Activated T-helper 17 cell treated with anti-CD3 and anti-CD28 coated beads, Interleukin-2, amount 50 U/mL, for 72 hours (primary cell): ENCODE results near the gene SRSF10. TPM values are rescaled to one million over a fixed set of nuclear protein-coding genes. Genes with fewer than 3 reads are reported as not detected.
"Not testable (repeated sequence)": the region's sequence is repeated elsewhere in the genome, so short reads cannot be mapped to it uniquely, and the experiment has no call there.

ENCODE experiments used
- ATAC-seq: fragments of 150-1000 bp; cut with Tn5 transposase; replicated peaks from 2 replicates; pipeline ENCODE4 v1.10.0; 2021; ENCODE audit warnings: mild to moderate bottlenecking, moderate library complexity
- H3K27ac Mint-ChIP-seq: one replicate; pipeline ENCODE4 v1.8.0; 2022; ENCODE audit warnings: mixed read lengths
- H3K27me3 Mint-ChIP-seq: one replicate; pipeline ENCODE4 v1.8.0; 2022; ENCODE audit warnings: mixed read lengths
- H3K36me3 Mint-ChIP-seq: one replicate; pipeline ENCODE4 v1.8.0; 2022; ENCODE audit warnings: low read depth, mild to moderate bottlenecking, mixed read lengths
- H3K4me1 Mint-ChIP-seq: one replicate; pipeline ENCODE4 v1.8.0; 2022; ENCODE audit warnings: mixed read lengths
- H3K4me3 Mint-ChIP-seq: one replicate; pipeline ENCODE4 v1.8.0; 2022; ENCODE audit warnings: mild to moderate bottlenecking, mixed read lengths
- H3K9me3 Mint-ChIP-seq: one replicate; pipeline ENCODE4 v1.8.0; 2022; ENCODE audit warnings: mixed read lengths
- total RNA-seq, 2 donors: library from RNA; stranded (reverse); gene quantifications; one replicate each; pipeline ENCODE4 v1.2.3, GENCODE V29; 2022

SRSF10 gene
- 100 to 1,000 TPM; 168 to 199 TPM for total RNA-seq

DNA sequence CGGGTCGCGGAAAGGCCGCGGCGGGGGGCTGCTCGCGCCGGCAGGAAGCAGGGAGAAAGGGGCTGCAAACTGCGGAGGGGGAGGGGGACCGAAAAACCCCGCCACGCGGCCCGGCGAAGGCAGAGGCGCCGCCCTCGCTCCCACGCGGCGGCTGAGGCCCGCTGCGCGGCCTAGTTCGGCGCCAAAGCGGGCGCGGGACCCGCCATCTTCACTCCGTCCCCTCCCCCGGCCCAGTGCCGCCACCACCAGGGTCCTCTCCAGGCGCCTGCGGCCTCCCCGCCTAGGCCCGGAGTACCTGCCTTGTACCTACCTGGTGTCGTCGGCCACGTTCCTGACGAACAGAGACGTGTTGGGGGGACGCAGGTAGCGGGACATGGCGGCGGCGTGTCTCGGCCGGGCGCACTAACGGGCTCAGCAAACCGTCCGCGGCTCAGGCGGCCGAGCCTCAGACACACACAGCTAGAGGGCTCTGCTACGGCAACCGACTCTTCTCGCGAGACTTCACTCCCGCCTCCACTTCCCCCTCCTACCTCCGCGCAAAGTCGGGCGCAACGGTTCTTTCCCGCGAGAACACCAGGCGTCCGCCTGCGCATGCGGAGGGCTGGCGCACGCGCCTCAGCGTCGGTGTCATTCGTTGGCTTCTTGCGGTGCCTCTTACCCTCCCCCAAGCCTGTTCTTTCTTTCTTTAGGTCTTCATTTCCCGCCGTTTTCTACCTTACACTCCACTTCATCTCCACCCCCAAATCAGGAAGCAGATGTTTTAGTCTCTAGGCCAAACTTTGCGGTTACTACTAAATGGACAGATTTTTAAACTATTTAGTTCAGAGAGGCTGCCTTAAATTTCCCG is at the start of gene SRSF10:
Gene SRSF10, minus strand, starts transcription at position 447 of the 847 bp plus-strand sequence. Its CDS starts 72 bp downstream, at position 375.
- Mint-ChIP-seq H3K4me1 (peaks cover 34% of the 10 kb centered on the region), H3K27ac (peak within 1 kb of the TSS; percentile 94), H3K4me3 (peak within 1 kb of the TSS; percentile 96), H3K36me3 (peaks cover 56% of the 10 kb centered on the region), H3K27me3 (no peaks in the 10 kb centered on the region), H3K9me3 (no peaks in the 10 kb centered on the region)
- ATAC-seq, result peak; percentile 96

DNA sequence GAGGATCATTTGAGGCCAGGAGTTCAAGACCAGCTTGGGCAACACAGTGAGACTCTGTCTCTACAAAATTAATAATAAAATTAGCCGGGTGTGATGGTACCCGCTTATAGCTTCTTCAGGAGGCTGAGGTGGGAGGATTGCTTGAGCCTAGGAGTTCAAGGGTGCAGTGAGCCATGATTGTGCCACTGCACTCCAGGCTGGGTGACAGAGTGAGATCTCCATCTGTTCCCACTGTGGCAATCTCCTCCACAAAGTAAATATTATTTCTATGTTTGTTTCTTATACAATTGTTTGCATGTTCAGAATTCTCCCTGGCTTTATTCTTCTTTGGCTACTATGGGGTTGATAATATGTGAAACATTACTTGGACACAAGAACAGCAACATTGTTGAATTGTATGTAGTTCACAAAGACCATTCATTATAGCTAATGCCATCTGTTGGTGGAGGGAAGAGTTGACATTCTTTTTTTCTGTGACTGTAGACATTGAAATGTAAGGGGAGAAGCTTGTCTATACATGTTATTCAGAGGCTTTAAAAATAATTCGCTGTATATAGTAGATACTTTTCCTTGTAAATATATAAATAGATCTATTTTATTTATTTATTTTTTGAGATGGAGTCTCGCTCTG is 47.8 kb upstream of the SRSF10 start:
- no peaks in the 10 kb centered on the region for H3K9me3 Mint-ChIP-seq
- H3K4me3 Mint-ChIP-seq, result no peak overlapping the region
- H3K36me3 Mint-ChIP-seq, result no peaks in the 10 kb centered on the region
- ATAC-seq, result no peak
- H3K4me1 Mint-ChIP-seq, result no peaks in the 10 kb centered on the region
- no peak overlapping the region for H3K27ac Mint-ChIP-seq
- peaks cover under 1% of the 10 kb centered on the region for H3K27me3 Mint-ChIP-seq

DNA sequence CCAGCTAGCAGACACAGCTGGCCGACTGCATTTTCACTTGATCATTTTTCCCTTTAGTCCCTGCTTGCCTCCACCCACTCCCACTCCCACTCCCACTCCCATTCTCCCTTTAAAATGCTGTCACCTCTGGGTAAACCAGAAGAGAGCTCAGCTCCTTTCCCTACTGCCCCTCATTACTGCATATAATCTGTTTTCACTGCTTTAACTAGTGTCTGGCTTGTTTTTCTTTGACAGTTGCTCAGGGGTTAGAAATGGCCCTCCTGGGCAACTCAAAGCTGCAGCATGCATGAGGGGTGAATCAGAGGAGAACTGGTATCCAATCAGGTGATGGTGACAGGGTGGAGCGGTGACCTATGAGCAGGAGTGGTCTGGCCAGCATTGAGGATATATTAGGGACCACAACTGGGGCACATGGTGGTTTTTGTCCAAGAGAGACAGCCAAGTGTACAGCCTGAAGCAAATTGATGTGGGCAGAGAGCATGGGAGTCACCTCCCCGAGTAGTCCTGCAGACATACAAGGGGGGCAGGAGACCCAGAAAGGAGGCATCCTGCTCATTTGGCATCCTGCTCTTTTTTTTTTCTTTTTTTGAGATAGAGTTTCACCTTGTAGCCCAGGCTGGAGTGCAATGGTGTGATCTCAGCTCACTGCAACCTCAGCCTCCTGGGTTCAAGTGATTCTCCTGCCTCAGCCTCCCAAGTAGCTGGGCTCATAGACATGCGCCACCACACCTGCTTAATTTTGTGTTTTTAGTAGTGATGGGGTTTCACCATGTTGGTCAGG is 42.6 kb upstream of the SRSF10 start:
- no peak overlapping the region for H3K27ac Mint-ChIP-seq
- no peaks in the 10 kb centered on the region for H3K9me3 Mint-ChIP-seq
- H3K4me3 Mint-ChIP-seq, result no peak overlapping the region
- H3K36me3 Mint-ChIP-seq, result no peaks in the 10 kb centered on the region
- no peak for ATAC-seq
- no peaks in the 10 kb centered on the region for H3K27me3 Mint-ChIP-seq
- H3K4me1 Mint-ChIP-seq, result no peaks in the 10 kb centered on the region

DNA sequence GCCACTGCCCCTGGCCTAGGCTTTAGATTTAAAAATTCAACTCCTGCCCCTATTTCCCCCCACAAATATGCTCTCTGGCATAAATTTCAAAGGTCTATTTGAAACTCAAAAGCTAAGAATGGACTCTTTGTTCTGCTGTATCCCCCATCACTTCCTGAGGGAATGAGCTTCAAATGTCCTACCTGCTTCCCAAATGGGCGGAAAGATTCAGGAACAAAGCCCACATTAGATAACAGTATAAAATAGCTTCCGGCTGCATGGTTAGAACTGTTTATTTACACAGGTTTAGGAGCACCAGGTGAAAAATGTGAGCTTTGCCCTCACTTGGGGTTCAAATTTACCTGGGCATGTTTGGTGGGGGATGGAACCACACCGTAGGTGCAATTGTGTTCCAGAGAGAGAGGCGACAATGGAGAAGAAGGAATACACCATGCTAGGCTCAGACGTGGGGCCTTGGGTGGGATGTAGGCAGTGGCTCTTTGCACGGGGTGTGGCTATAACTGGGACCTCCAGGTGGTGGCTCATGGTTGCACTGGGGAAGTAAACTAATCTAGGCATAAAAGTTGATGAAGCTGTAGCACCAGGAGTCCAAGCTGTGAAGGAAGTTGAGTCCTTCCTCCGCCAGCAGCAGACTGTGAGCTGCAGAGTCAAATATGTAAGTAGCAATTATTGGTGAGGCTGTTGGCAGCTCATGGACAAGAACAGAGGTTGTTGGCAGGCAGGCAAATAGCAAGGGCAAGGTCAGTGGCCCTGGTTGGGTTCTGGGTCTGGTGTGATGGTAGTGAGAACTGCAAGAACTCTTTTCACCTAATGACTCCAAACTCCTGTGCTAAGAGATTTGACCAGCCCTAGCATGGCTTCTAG is 41.5 kb upstream of the SRSF10 start:
- Mint-ChIP-seq H3K9me3 (no peaks in the 10 kb centered on the region), H3K27me3 (no peaks in the 10 kb centered on the region), H3K36me3 (no peaks in the 10 kb centered on the region), H3K4me3 (no peak overlapping the region), H3K27ac (no peak overlapping the region), H3K4me1 (no peaks in the 10 kb centered on the region)
- no peak for ATAC-seq

DNA sequence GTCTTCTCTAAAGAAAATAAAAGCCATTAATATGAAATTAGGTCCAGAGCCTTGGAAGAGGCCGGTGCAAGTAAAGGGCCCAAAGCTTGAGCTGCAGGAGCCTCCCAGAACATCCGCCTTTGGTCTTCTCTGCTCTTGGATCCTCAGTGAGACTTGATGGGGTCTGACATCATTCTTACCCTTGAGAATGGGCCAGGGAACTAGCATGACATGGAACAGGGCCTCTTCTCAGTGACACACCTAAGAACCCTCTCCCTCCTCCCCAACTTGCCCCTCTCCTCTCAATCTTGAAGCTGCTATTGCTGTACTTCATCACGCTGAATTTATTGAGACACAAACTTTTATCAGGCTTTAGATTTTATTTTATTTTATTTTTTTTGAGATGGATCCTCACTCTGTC is 40.3 kb upstream of the SRSF10 start:
- ATAC-seq, result no peak
- H3K4me1 Mint-ChIP-seq, result no peaks in the 10 kb centered on the region
- no peak overlapping the region for H3K4me3 Mint-ChIP-seq
- no peaks in the 10 kb centered on the region for H3K36me3 Mint-ChIP-seq
- no peak overlapping the region for H3K27ac Mint-ChIP-seq
- H3K27me3 Mint-ChIP-seq, result no peaks in the 10 kb centered on the region
- H3K9me3 Mint-ChIP-seq, result no peaks in the 10 kb centered on the region

DNA sequence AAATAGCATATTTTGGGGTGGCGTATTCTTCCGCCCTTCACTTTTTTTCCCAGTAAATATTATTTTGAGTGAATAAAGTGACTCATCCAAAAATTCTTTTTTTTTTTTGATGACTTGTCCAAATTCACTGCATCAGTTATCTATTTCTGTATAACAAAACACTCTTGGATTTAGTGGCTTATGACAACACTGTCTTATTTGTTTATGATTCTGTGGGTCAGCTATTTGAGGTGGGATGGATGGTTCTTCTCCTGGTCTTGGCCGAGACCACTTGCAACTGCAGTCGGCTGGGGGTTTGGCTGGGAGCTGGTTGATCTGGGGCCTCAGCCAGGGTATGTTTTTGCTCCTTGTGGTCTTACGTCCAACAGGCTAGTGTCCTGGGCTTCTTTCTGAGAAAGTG is 39.9 kb upstream of the SRSF10 start:
- Mint-ChIP-seq H3K4me3 (no peak overlapping the region), H3K36me3 (no peaks in the 10 kb centered on the region), H3K9me3 (no peaks in the 10 kb centered on the region), H3K4me1 (no peaks in the 10 kb centered on the region), H3K27me3 (no peaks in the 10 kb centered on the region), H3K27ac (no peak overlapping the region)
- no peak for ATAC-seq

DNA sequence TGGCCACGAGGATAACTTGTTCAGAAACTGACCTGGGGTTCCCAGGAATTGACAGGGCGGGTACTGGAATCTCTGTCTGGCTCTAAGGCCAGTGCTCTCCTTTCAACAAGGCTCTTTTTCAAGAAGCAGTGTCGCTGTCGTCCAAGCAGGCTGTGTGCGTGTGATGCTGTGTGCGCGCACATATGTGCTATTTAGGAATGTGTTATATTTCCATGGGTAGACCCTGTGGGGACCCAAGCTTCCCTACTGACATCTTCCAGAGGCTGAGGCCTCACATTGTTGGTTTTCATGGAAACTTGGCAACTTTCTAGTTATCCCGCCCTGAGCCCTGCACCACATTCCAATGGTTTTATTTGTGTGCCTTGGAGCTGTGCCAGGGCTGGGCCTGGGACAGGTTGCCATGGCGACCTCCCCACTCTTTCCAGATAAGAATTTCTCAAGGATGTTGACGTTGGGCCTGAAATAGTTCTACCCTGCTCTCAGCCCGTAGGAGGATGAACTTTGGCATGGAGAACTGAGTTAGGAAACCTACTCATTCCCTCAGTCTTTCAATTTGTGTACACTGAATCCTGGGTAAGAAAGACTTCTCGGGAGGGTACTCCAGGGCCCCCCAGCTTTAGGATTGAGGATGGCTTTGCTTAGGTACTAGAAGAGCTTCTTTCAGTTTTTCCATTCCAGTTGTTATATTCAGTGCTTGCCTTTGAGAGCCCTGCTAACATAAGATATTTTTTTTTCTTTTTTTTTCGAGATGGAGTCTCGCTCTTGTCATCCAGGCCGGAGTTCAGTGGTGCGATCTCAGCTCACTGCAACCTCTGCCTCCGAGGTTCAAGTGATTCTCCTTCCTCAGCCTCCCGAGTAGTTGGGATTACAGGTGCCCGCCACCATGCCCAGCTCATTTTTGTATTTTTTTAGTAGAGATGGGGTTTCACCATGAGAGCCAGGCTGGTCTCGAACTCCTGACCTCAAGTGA is 38.8 kb upstream of the SRSF10 start:
- Mint-ChIP-seq H3K36me3 (no peaks in the 10 kb centered on the region), H3K27ac (no peak overlapping the region), H3K4me1 (no peaks in the 10 kb centered on the region), H3K9me3 (no peaks in the 10 kb centered on the region), H3K4me3 (no peak overlapping the region), H3K27me3 (no peaks in the 10 kb centered on the region)
- ATAC-seq, result no peak

DNA sequence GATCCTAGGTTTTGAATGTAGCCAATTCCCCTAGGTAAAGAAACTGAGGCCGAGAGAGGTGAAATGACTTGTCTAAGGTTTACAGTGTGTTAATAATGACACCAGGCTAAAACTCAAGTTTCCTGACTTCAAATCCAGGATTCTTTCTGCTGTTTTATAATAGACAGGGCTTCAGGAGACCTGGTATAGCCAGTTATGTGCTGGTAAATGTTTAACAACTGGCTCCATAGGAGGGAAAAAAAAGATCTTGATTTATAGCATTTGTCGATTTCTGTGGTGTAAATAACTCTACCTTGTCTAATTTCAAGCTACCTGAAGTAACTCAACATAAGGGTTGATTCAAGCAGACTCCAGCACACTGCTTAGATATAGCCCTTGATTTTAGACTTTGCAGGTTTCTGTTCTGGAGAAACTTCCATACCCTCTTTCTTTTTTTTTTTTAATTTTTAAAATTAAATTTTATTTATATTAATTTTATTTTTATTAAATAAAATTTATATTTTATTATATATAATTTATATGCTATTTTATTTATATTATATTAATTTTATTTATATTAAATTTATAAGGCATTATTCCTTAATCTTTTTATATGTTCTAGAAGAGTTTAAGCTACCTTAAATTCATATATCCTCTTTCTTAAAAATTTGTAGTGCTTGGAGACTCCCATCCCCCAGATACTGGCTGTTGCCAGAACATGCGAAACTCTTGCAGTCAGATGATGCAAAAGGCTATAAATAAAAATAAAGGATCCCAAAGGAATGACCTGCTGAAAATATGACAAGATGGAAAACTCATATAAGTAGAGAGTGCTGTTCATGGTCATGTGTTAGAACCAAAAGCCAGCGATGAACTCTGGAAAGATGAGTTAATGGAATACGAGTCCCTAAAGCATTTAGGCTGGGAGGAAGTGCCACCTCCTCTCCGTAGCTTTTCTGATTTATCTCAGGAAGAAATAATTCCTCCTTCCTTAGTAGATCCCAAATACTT is 35.4 kb upstream of the SRSF10 start:
- no peak overlapping the region for H3K27ac Mint-ChIP-seq
- no peaks in the 10 kb centered on the region for H3K9me3 Mint-ChIP-seq
- H3K36me3 Mint-ChIP-seq, result no peaks in the 10 kb centered on the region
- no peaks in the 10 kb centered on the region for H3K27me3 Mint-ChIP-seq
- no peak for ATAC-seq
- H3K4me1 Mint-ChIP-seq, result no peaks in the 10 kb centered on the region
- no peak overlapping the region for H3K4me3 Mint-ChIP-seq

DNA sequence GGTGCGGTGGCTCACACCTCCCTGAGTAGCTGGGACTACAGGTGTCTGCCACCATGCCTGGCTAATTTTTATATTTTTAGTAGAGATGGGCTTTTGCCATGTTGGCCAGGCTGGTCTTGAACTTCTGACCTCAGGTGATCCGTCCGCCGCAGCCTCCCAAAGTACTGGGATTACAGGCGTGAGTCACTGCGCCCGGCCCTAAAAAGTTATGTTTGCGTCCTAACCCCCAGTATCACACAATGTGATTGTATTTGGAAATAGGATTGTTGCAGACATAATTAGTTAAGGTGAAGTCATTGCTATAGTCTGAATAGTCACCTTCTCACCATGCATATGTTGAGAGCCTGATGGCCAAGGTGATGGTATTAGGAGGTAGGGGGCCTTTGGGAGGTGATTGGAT is 32.8 kb upstream of the SRSF10 start:
- H3K4me1 Mint-ChIP-seq, H3K27ac Mint-ChIP-seq, H3K36me3 Mint-ChIP-seq, H3K4me3 Mint-ChIP-seq, H3K9me3 Mint-ChIP-seq, H3K27me3 Mint-ChIP-seq, ATAC-seq: not testable (repeated sequence)

DNA sequence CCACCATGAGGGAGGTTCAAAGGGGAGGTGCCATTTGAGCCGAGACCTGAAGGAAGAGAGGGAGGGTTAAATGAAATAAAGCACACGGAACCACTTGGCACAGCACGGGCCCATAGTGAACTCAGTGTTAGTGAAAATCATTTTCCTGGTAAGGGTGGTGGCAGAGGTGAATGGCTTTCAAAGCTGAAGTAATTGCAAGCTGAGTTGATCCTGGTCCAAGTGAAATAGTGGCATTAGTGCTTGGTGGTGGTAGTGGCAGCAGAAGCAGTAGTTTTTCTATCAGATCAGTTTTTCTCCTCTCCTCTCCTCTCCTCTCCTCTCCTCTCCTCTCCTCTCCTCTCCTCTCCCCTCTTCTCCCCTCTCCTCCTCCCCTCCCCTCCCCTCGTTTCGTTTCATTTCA is 30.5 kb upstream of the SRSF10 start:
- ATAC-seq, result no peak
- Mint-ChIP-seq H3K9me3 (no peaks in the 10 kb centered on the region), H3K36me3 (no peaks in the 10 kb centered on the region), H3K4me1 (no peaks in the 10 kb centered on the region), H3K4me3 (no peak overlapping the region), H3K27ac (no peak overlapping the region), H3K27me3 (no peaks in the 10 kb centered on the region)

DNA sequence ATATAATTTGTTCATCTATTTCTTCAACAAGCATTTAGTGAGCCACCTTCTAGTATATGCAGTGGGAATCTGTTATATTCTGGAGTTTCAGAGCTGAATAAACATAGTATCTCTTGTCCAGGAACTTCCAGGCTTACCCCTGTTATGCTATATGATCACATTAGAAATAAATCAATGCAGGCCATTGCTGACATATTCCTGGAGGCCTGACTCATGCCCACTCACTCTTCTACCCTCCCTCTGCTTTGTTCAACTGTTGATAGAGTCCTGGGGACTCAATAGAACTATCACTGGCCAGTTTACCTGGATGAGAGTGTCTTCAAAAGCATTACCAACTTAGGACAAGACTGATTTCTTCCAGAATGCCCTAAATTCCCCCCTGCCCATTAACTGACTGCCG is 29.3 kb upstream of the SRSF10 start:
- Mint-ChIP-seq H3K4me3 (no peak overlapping the region), H3K27me3 (peaks cover 3% of the 10 kb centered on the region), H3K9me3 (no peaks in the 10 kb centered on the region), H3K4me1 (no peaks in the 10 kb centered on the region), H3K36me3 (no peaks in the 10 kb centered on the region), H3K27ac (no peak overlapping the region)
- no peak for ATAC-seq

DNA sequence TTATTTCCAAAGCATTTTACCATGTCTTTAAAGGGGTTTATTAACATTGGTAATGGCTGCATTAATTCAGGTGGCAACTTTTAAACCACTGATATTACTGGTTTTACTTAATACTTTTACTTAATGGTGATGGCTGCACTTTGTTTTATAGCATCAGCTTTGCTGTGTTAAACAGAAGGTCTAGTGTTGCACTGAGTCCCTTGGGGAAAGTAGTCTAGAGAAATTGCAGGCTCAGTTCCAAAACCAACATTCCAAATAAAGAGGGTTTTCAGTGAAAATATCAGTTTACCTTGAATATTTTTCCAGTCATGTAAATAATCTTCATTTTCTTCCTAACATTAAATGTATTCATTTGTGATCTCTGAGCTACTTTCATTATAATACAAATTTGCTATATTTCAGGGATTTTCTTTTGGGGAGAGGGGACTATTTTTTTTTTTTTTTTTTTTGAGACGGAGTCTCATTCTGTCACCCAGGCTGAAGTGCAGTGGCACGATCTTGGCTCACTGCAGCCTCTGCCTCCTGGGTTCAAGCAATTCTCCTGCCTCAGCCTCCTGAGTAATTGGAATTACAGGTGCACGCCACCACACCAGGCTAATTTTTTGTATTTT is 28.6 kb upstream of the SRSF10 start:
- not testable (repeated sequence) for H3K4me3 Mint-ChIP-seq, ATAC-seq

More for the DNA sequence above, 28.6 kb upstream of the SRSF10 start:
- not testable (repeated sequence) for H3K36me3 Mint-ChIP-seq, H3K9me3 Mint-ChIP-seq, H3K27me3 Mint-ChIP-seq, H3K4me1 Mint-ChIP-seq, H3K27ac Mint-ChIP-seq
